Measurements from ENCODE around the gene IL20. TPM values are rescaled to one million over a fixed set of nuclear protein-coding genes. Genes with fewer than 3 reads are reported as not detected.

Gene IL20
- total RNA-seq, 4 donors from 2014 or later: not detected

GRCh38 chr1:206897175-206897574 lies 31.8 kb downstream of the IL20 start, which contains the start of gene IL24:
Gene IL24, plus strand, starts transcription at chr1:206897443. Its CDS starts 390 bp downstream, at chr1:206897833.
- no peak for DNase-seq (ENCODE audit: low spot score in 2 of 2)
- intact Hi-C loops (cut with DNase I; ENCODE audit: low total_unique reads): no loop called here

GRCh38 chr1:206898089-206898914 lies 32.9 kb downstream of the IL20 start:
- 69 to 81% methylated on average over 11 of the region's 11 CpGs for WGBS, 2 donors
- intact Hi-C loops (cut with DNase I; ENCODE audit: low total_unique reads): no loop called here
- H3K4me3 ChIP-seq (ENCODE audit: low read depth, poor library complexity, severe bottlenecking): no peak overlapping the region
- no peak for TF ChIP-seq POLR2A (IDR thresholded peaks at IDR 0.05)
- TF ChIP-seq CTCF (IDR thresholded peaks at IDR 0.05): no peak
- peak in 1 of 2 donors; percentile 42 for DNase-seq (ENCODE audit: low spot score in 2 of 2)

More at GRCh38 chr1:206897175-206897574, 31.8 kb downstream of the IL20 start, which contains the start of gene IL24:
- WGBS, 2 donors: 90% methylated on average over 4 of the region's 4 CpGs
- TF ChIP-seq POLR2A (IDR thresholded peaks at IDR 0.05) (no peak), CTCF (IDR thresholded peaks at IDR 0.05) (no peak)
- no peak within 1 kb of the TSS for H3K4me3 ChIP-seq (ENCODE audit: low read depth, poor library complexity, severe bottlenecking)

GRCh38 chr1:206898915-206899431 lies 33.5 kb downstream of the IL20 start:
- intact Hi-C loops (cut with DNase I; ENCODE audit: low total_unique reads): no loop called here
- WGBS, 2 donors: 79% methylated on average over 13 of the region's 13 CpGs
- DNase-seq (ENCODE audit: low spot score in 2 of 2): peak in 1 of 2 donors; percentile 80
- no peak overlapping the region for H3K4me3 ChIP-seq (ENCODE audit: low read depth, poor library complexity, severe bottlenecking)
- TF ChIP-seq CTCF (IDR thresholded peaks at IDR 0.05) (no peak), POLR2A (IDR thresholded peaks at IDR 0.05) (no peak)

GRCh38 chr1:206899717-206900116 lies 34.3 kb downstream of the IL20 start:
- TF ChIP-seq CTCF (IDR thresholded peaks at IDR 0.05): no peak
- WGBS, 2 donors: 71 to 85% methylated on average over 5 of the region's 5 CpGs
- no peak overlapping the region for H3K4me3 ChIP-seq (ENCODE audit: low read depth, poor library complexity, severe bottlenecking)
- peak in 1 of 2 donors; percentile 26 for DNase-seq (ENCODE audit: low spot score in 2 of 2)
- intact Hi-C loops (cut with DNase I; ENCODE audit: low total_unique reads): no loop called here

GRCh38 chr1:206900149-206900548 lies 34.7 kb downstream of the IL20 start:
- no peak overlapping the region for H3K4me3 ChIP-seq (ENCODE audit: low read depth, poor library complexity, severe bottlenecking)
- TF ChIP-seq CTCF (IDR thresholded peaks at IDR 0.05) (no peak), POLR2A (IDR thresholded peaks at IDR 0.05) (no peak)
- peak in 1 of 2 donors; percentile 57 for DNase-seq (ENCODE audit: low spot score in 2 of 2)
- intact Hi-C loops (cut with DNase I; ENCODE audit: low total_unique reads): no loop called here
- WGBS, 2 donors: 91 to 97% methylated on average over 7 of the region's 7 CpGs
